Osteocyte (in vitro differentiated cells): Measurements from ENCODE around the gene CIITA. TPM values are rescaled to one million over a fixed set of nuclear protein-coding genes. Genes with fewer than 3 reads are reported as not detected.

Experiments
- DNase-seq: peaks from one replicate; pipeline ENCODE4 v3.0.0; 2021; ENCODE audit warnings: mixed read lengths; ENCODE audit not compliant: unreplicated experiment; ENCODE audit errors: extremely low spot score
- H3K27ac Mint-ChIP-seq: one replicate; pipeline ENCODE4 v1.8.0; 2021; ENCODE audit warnings: mild to moderate bottlenecking, mixed read lengths; ENCODE audit not compliant: unreplicated experiment
- H3K27me3 Mint-ChIP-seq: one replicate; pipeline ENCODE4 v1.8.0; 2021; ENCODE audit warnings: mixed read lengths; ENCODE audit not compliant: unreplicated experiment
- H3K36me3 Mint-ChIP-seq: one replicate; pipeline ENCODE4 v1.8.0; 2021; ENCODE audit warnings: mixed read lengths; ENCODE audit not compliant: unreplicated experiment
- H3K4me1 Mint-ChIP-seq: one replicate; pipeline ENCODE4 v1.8.0; 2021; ENCODE audit warnings: mixed read lengths; ENCODE audit not compliant: unreplicated experiment
- H3K4me3 Mint-ChIP-seq: one replicate; pipeline ENCODE4 v1.8.0; 2021; ENCODE audit warnings: mild to moderate bottlenecking, moderate library complexity, mixed read lengths; ENCODE audit not compliant: unreplicated experiment
- H3K9me3 Mint-ChIP-seq: one replicate; pipeline ENCODE4 v1.8.0; 2021; ENCODE audit warnings: mixed read lengths; ENCODE audit not compliant: unreplicated experiment
- CTCF ChIP-seq: fragments of 200-600 bp; sonication (generic); IDR thresholded peaks from 2 replicates; pipeline ENCODE4 v1.5.0; 2021; ENCODE audit warnings: antibody characterized with exemption, mild to moderate bottlenecking, moderate library complexity
- total RNA-seq: library from RNA; stranded (reverse); gene quantifications from 2 replicates; pipeline ENCODE4 v1.2.1, GENCODE V29; 2021

Gene CIITA
- total RNA-seq, 1 donor from 2014 or later, result not detected

DNA sequence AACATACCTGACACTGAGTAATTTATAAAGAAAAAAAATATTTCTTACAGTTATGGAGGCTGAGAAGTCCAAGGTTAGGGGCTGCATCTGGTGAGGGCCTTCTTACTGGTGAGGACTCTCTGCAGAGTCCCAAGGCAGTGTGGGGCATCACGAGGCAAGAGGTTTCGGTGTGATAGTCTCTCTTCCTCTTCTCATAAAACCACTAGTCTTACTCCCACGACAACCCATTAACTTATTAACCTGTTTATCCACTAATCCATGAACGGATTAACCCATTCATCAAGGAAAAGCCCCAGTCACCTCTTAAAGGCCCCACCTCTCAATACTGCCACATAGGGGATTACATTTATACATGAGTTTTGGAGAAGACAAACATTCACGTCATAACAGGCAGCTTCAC is 20.1 kb downstream of the CIITA start:
- Mint-ChIP-seq H3K9me3 (no peaks in the 10 kb centered on the region), H3K27ac (no peak overlapping the region), H3K27me3 (no peaks in the 10 kb centered on the region), H3K36me3 (no peaks in the 10 kb centered on the region), H3K4me1 (no peaks in the 10 kb centered on the region), H3K4me3 (no peak overlapping the region)
- TF ChIP-seq CTCF, result no peak
- DNase-seq, result no peak

GRCh38 chr16:10902999-10903398 is 26.0 kb downstream of the CIITA start:
- Mint-ChIP-seq H3K4me3 (no peak overlapping the region), H3K4me1 (no peaks in the 10 kb centered on the region), H3K27me3 (no peaks in the 10 kb centered on the region), H3K36me3 (no peaks in the 10 kb centered on the region), H3K9me3 (peaks cover 10% of the 10 kb centered on the region), H3K27ac (no peak overlapping the region)
- DNase-seq, result no peak
- TF ChIP-seq CTCF, result no peak

GRCh38 chr16:10906482-10906881 is 29.5 kb downstream of the CIITA start:
- DNase-seq, result no peak
- Mint-ChIP-seq H3K27ac (no peak overlapping the region), H3K36me3 (no peaks in the 10 kb centered on the region), H3K4me3 (no peak overlapping the region), H3K9me3 (peaks cover 10% of the 10 kb centered on the region), H3K27me3 (peaks cover 6% of the 10 kb centered on the region), H3K4me1 (no peaks in the 10 kb centered on the region)
- no peak for TF ChIP-seq CTCF

- Mint-ChIP-seq H3K36me3 (no peaks in the 10 kb centered on the region), H3K4me1 (no peaks in the 10 kb centered on the region), H3K9me3 (peaks cover 10% of the 10 kb centered on the region), H3K4me3 (no peak overlapping the region), H3K27ac (no peak overlapping the region), H3K27me3 (peaks cover 11% of the 10 kb centered on the region)
- no peak for TF ChIP-seq CTCF
- DNase-seq, result no peak
These were observed 30.1 kb downstream of the CIITA start for GRCh38 chr16:10906914-10907756.

DNA sequence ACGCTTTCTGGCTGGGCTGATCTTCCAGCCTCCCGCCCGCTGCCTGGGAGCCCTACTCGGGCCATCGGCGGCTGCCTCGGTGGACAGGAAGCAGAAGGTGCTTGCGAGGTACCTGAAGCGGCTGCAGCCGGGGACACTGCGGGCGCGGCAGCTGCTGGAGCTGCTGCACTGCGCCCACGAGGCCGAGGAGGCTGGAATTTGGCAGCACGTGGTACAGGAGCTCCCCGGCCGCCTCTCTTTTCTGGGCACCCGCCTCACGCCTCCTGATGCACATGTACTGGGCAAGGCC is 30.7 kb downstream of the CIITA start:
- Mint-ChIP-seq H3K27me3 (peaks cover 11% of the 10 kb centered on the region), H3K4me1 (no peaks in the 10 kb centered on the region), H3K9me3 (peaks cover 8% of the 10 kb centered on the region), H3K36me3 (no peaks in the 10 kb centered on the region), H3K4me3 (no peak overlapping the region), H3K27ac (no peak overlapping the region)
- TF ChIP-seq CTCF, result no peak
- no peak for DNase-seq
